ENCODE data around the gene KCNN3.

The KCNN3 gene

GRCh38 chr1:154821083-154821482, 49.0 kb downstream of the KCNN3 start:
- Histone ChIP-seq H3K27me3 (ENCODE audit: insufficient read depth, low read length) (no peaks in the 10 kb centered on the region), H3K9me3 (ENCODE audit: insufficient read depth, low read depth, low read length) (no peaks in the 10 kb centered on the region), H3K4me3 (ENCODE audit: low read length) (no peak overlapping the region), H3K36me3 (ENCODE audit: insufficient read depth, low read length) (no peaks in the 10 kb centered on the region), H3K4me1 (ENCODE audit: insufficient read depth, low read length) (no peaks in the 10 kb centered on the region), H3K9ac (ENCODE audit: low read depth, low read length) (no peak overlapping the region), H3K27ac (ENCODE audit: low read depth, low read length) (no peak overlapping the region)
- 92% methylated on average over 7 of the region's 7 CpGs for WGBS

DNA sequence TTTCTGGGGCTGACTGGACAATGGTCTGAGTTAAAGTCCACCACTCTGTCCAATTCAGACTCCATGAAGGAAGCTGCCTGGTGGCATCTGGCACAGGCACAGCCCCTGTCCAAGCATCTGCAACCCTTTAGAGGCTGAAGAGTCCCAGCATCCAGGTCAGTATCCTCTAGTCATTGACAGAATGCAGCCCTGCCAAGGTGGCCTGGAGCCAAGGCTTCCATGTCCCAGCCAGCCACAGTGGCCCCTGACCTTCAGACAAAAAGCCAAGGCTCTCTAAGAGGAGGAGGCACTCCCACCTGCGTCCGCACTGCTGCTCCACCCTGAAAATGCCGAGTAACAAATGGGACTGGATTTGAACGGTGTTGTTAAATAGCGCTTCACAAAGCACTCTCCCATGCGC, 49.4 kb downstream of the KCNN3 start:
- Histone ChIP-seq H3K4me1 (ENCODE audit: insufficient read depth, low read length) (no peaks in the 10 kb centered on the region), H3K27me3 (ENCODE audit: insufficient read depth, low read length) (no peaks in the 10 kb centered on the region), H3K4me3 (ENCODE audit: low read length) (no peak overlapping the region), H3K9ac (ENCODE audit: low read depth, low read length) (no peak overlapping the region), H3K27ac (ENCODE audit: low read depth, low read length) (no peak overlapping the region), H3K36me3 (ENCODE audit: insufficient read depth, low read length) (no peaks in the 10 kb centered on the region), H3K9me3 (ENCODE audit: insufficient read depth, low read depth, low read length) (no peaks in the 10 kb centered on the region)
- 99% methylated on average over 6 of the region's 6 CpGs for WGBS

- no peaks in the 10 kb centered on the region for H3K36me3 ChIP-seq (ENCODE audit: insufficient read depth, low read length)
- whole genome bisulfite sequencing = 76% methylated on average over 7 of the region's 7 CpGs
- H3K9me3 ChIP-seq (ENCODE audit: insufficient read depth, low read depth, low read length) = no peaks in the 10 kb centered on the region
- H3K4me3 ChIP-seq (ENCODE audit: low read length) = no peak overlapping the region
- H3K9ac ChIP-seq (ENCODE audit: low read depth, low read length) = no peak overlapping the region
- H3K27ac ChIP-seq (ENCODE audit: low read depth, low read length) = no peak overlapping the region
- H3K4me1 ChIP-seq (ENCODE audit: insufficient read depth, low read length) = no peaks in the 10 kb centered on the region
- no peaks in the 10 kb centered on the region for H3K27me3 ChIP-seq (ENCODE audit: insufficient read depth, low read length)
Observed at GRCh38 chr1:154819628-154820590, 50.2 kb downstream of the KCNN3 start.

DNA sequence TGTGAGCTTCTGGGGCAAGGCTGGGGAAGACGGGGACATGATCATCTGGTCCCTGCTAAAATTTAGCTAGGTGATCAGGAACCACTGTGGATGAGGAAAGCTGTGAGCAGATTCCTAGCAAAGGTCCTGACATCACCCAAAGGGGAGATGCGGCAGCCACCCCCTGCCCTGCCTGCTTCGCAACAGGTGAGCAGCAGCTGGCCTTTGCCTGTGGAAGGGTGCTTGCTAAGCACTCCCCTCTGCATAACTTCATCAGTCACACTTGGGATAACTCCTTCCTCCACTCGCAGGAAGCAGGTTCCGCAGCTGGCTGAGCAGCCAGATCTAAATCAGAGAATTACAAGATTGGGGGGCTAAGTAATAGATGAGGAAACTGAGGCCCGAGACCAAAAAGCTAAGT, 51.2 kb downstream of the KCNN3 start:
- Histone ChIP-seq H3K36me3 (ENCODE audit: insufficient read depth, low read length) (no peaks in the 10 kb centered on the region), H3K9ac (ENCODE audit: low read depth, low read length) (no peak overlapping the region), H3K27me3 (ENCODE audit: insufficient read depth, low read length) (no peaks in the 10 kb centered on the region), H3K27ac (ENCODE audit: low read depth, low read length) (no peak overlapping the region), H3K9me3 (ENCODE audit: insufficient read depth, low read depth, low read length) (no peaks in the 10 kb centered on the region), H3K4me3 (ENCODE audit: low read length) (no peak overlapping the region), H3K4me1 (ENCODE audit: insufficient read depth, low read length) (peaks cover 1% of the 10 kb centered on the region; the same call in 1 of the 2 replicates)
- WGBS = 76% methylated on average over 6 of the region's 6 CpGs

DNA sequence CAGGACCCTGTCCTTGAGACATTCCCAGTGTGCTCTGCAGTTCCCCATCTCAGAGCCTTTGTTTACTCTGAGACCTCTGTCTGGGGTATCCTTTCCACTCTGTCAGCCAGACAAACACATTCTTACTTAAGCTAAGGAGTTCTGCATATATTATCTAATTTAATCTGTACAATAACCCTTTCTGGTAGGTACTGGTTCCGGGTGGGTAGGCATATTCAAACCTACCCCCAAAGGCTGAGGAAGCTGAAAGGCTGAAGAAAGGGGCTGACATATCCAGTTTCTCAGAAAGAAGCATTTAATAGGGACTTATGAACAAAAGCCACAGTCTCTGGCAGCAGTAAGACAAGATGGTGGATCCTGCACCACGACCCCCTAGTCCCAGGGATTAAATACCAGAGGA, 53.1 kb downstream of the KCNN3 start:
- WGBS = 100% methylated on average over 1 of the region's 2 CpGs
- Histone ChIP-seq H3K36me3 (ENCODE audit: insufficient read depth, low read length) (no peaks in the 10 kb centered on the region), H3K27ac (ENCODE audit: low read depth, low read length) (no peak overlapping the region), H3K4me1 (ENCODE audit: insufficient read depth, low read length) (peaks cover 7% of the 10 kb centered on the region; the same call in 1 of the 2 replicates), H3K9ac (ENCODE audit: low read depth, low read length) (no peak overlapping the region), H3K4me3 (ENCODE audit: low read length) (no peak overlapping the region), H3K9me3 (ENCODE audit: insufficient read depth, low read depth, low read length) (no peaks in the 10 kb centered on the region), H3K27me3 (ENCODE audit: insufficient read depth, low read length) (no peaks in the 10 kb centered on the region)

DNA sequence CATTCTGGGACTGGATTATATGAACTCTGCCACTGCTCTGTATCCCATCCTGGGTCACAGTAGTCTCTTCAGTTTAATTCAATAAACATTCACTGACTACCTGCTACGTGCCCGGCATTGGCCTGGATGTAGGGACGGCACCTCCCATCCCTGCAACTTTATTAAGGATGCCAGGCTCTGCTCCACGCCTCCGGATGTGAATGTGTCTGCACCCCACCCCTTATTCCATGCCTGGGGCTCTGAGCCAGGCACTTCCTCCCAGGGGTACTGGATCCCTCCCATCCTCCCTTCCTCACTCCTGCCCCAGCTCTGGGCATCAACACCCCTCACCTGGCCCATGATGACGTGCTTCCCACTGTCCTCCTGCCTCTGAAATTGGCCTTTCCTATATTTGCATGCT, 53.7 kb downstream of the KCNN3 start:
- Histone ChIP-seq H3K4me1 (ENCODE audit: insufficient read depth, low read length) (peaks cover 7% of the 10 kb centered on the region), H3K27me3 (ENCODE audit: insufficient read depth, low read length) (no peaks in the 10 kb centered on the region), H3K9ac (ENCODE audit: low read depth, low read length) (no peak overlapping the region), H3K9me3 (ENCODE audit: insufficient read depth, low read depth, low read length) (no peaks in the 10 kb centered on the region), H3K36me3 (ENCODE audit: insufficient read depth, low read length) (no peaks in the 10 kb centered on the region), H3K27ac (ENCODE audit: low read depth, low read length) (no peak overlapping the region), H3K4me3 (ENCODE audit: low read length) (no peak overlapping the region)
- WGBS = 79% methylated on average over 6 of the region's 6 CpGs

- H3K4me3 ChIP-seq (ENCODE audit: low read length) = no peak overlapping the region
- peaks cover 7% of the 10 kb centered on the region for H3K4me1 ChIP-seq (ENCODE audit: insufficient read depth, low read length)
- H3K9ac ChIP-seq (ENCODE audit: low read depth, low read length) = no peak overlapping the region
- H3K36me3 ChIP-seq (ENCODE audit: insufficient read depth, low read length) = no peaks in the 10 kb centered on the region
- no peaks in the 10 kb centered on the region for H3K27me3 ChIP-seq (ENCODE audit: insufficient read depth, low read length)
- WGBS = 78% methylated on average over 8 of the region's 8 CpGs
- H3K27ac ChIP-seq (ENCODE audit: low read depth, low read length) = no peak overlapping the region; the same call in 1 of the 2 replicates
- no peaks in the 10 kb centered on the region for H3K9me3 ChIP-seq (ENCODE audit: insufficient read depth, low read depth, low read length)
Observed at GRCh38 chr1:154813846-154814505, 56.1 kb downstream of the KCNN3 start.

GRCh38 chr1:154813300-154813816, 56.7 kb downstream of the KCNN3 start:
- Histone ChIP-seq H3K36me3 (ENCODE audit: insufficient read depth, low read length) (no peaks in the 10 kb centered on the region), H3K27me3 (ENCODE audit: insufficient read depth, low read length) (no peaks in the 10 kb centered on the region), H3K4me3 (ENCODE audit: low read length) (no peak overlapping the region), H3K9me3 (ENCODE audit: insufficient read depth, low read depth, low read length) (no peaks in the 10 kb centered on the region), H3K4me1 (ENCODE audit: insufficient read depth, low read length) (peaks cover 7% of the 10 kb centered on the region), H3K27ac (ENCODE audit: low read depth, low read length) (peak overlapping the region; percentile 2; the same call in 1 of the 2 replicates), H3K9ac (ENCODE audit: low read depth, low read length) (no peak overlapping the region)
- 35% methylated on average over 18 of the region's 18 CpGs for WGBS

GRCh38 chr1:154812877-154813276, 57.2 kb downstream of the KCNN3 start:
- H3K27me3 ChIP-seq (ENCODE audit: insufficient read depth, low read length) = no peaks in the 10 kb centered on the region

DNA sequence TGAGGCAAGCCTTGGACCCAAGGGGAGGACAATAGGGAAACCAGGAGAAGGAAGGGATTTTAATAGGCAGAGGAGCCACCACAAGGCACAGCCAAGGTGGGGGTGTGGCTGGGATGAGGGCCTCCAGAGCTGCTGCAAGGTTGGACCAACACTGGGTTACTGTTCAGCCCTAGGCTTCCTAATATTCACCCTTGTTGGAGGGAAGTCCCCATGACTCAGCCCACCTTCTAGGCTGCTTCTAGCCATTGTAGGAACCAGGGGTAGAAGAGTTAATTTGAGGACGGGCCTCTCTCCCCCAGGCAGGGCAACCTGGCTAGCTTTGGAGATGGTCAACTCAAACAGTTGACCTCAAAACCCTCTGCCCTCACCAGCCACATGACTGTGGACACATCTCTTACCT, 59.5 kb downstream of the KCNN3 start:
- H3K4me1 ChIP-seq (ENCODE audit: insufficient read depth, low read length) = peaks cover 7% of the 10 kb centered on the region
- WGBS = 78% methylated on average over 1 of the region's 1 CpG
- H3K36me3 ChIP-seq (ENCODE audit: insufficient read depth, low read length) = no peaks in the 10 kb centered on the region
- H3K9me3 ChIP-seq (ENCODE audit: insufficient read depth, low read depth, low read length) = no peaks in the 10 kb centered on the region
- no peak overlapping the region for H3K27ac ChIP-seq (ENCODE audit: low read depth, low read length)
- no peak overlapping the region for H3K9ac ChIP-seq (ENCODE audit: low read depth, low read length)
- no peak overlapping the region for H3K4me3 ChIP-seq (ENCODE audit: low read length)
- no peaks in the 10 kb centered on the region for H3K27me3 ChIP-seq (ENCODE audit: insufficient read depth, low read length)

More at GRCh38 chr1:154812877-154813276, 57.2 kb downstream of the KCNN3 start:
- WGBS = 77% methylated on average over 3 of the region's 3 CpGs
- Histone ChIP-seq H3K27ac (ENCODE audit: low read depth, low read length) (no peak overlapping the region), H3K9ac (ENCODE audit: low read depth, low read length) (no peak overlapping the region), H3K4me1 (ENCODE audit: insufficient read depth, low read length) (peaks cover 7% of the 10 kb centered on the region), H3K36me3 (ENCODE audit: insufficient read depth, low read length) (no peaks in the 10 kb centered on the region), H3K4me3 (ENCODE audit: low read length) (no peak overlapping the region), H3K9me3 (ENCODE audit: insufficient read depth, low read depth, low read length) (no peaks in the 10 kb centered on the region)

Data from HUES64 (cell line).